Activated naive CD8-positive, alpha-beta T cell treated with anti-CD3 and anti-CD28 coated beads for 36 hours (primary cell): ENCODE measurements around the gene KDM4C. TPM values are rescaled to one million over a fixed set of nuclear protein-coding genes. Genes with fewer than 3 reads are reported as not detected.
"Not testable (repeated sequence)": the region's sequence is repeated elsewhere in the genome, so short reads cannot be mapped to it uniquely, and the experiment has no call there.

Source experiments
- DNase-seq: peaks from one replicate; pipeline ENCODE4 v3.0.0; 2021
- H3K27ac Mint-ChIP-seq: one replicate; pipeline ENCODE4 v1.8.0; 2022; ENCODE audit warnings: mild to moderate bottlenecking, moderate library complexity, mixed read lengths
- H3K27me3 Mint-ChIP-seq: one replicate; pipeline ENCODE4 v1.8.0; 2022; ENCODE audit warnings: mild to moderate bottlenecking, mixed read lengths
- H3K36me3 Mint-ChIP-seq: one replicate; pipeline ENCODE4 v1.8.0; 2021; ENCODE audit warnings: mild to moderate bottlenecking, mixed read lengths
- H3K4me1 Mint-ChIP-seq: one replicate; pipeline ENCODE4 v1.8.0; 2021; ENCODE audit warnings: mixed read lengths
- H3K4me3 Mint-ChIP-seq: one replicate; pipeline ENCODE4 v1.8.0; 2022; ENCODE audit warnings: mild to moderate bottlenecking, moderate library complexity, mixed read lengths
- H3K9me3 Mint-ChIP-seq: one replicate; pipeline ENCODE4 v1.8.0; 2022; ENCODE audit warnings: mixed read lengths
- total RNA-seq, 2 experiments: library from RNA; stranded (reverse); gene quantifications; one replicate each; pipeline ENCODE4 v1.2.3, GENCODE V29; 2021

KDM4C gene
- total RNA-seq, 2 experiments from 2014 or later: 22.7 to 22.9 TPM

DNA sequence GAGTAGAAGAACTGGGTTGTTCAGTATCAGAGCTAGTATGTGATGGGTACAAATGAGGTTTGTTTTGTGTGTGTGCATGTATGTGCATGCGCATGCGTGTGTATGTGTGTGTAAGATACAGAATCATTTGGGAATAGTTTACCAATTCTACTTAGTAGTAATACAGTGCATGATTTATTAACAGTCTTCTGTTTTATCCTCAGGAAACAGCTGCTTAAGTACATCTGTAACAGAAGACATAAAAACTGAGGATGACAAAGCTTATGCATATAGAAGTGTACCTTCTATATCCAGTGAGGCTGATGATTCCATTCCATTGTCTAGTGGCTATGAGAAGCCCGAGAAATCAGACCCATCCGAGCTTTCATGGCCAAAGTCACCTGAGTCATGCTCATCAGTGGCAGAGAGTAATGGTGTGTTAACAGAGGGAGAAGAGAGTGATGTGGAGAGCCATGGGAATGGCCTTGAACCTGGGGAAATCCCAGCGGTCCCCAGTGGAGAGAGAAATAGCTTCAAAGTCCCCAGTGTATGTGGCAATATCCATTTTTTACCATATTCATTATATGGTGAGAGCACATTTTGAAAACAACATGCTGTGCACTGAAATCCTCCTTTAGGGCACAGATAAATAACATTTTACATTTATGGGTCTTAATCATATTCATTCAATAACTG, 228.5 kb downstream of the KDM4C start:
- H3K9me3 Mint-ChIP-seq: no peaks in the 10 kb centered on the region
- no peak for DNase-seq
- H3K4me1 Mint-ChIP-seq: peaks cover 2% of the 10 kb centered on the region
- H3K4me3 Mint-ChIP-seq: no peak overlapping the region
- H3K27me3 Mint-ChIP-seq: no peaks in the 10 kb centered on the region
- H3K27ac Mint-ChIP-seq: no peak overlapping the region
- H3K36me3 Mint-ChIP-seq: peaks cover 21% of the 10 kb centered on the region

- Mint-ChIP-seq H3K4me3 (no peak overlapping the region), H3K36me3 (peaks cover 20% of the 10 kb centered on the region), H3K27ac (no peak overlapping the region), H3K27me3 (no peaks in the 10 kb centered on the region), H3K9me3 (no peaks in the 10 kb centered on the region), H3K4me1 (peaks cover 2% of the 10 kb centered on the region)
- no peak for DNase-seq
Measured at GRCh38 chr9:6987381-6987780, 229.6 kb downstream of the KDM4C start.

- Mint-ChIP-seq H3K27ac (no peak overlapping the region), H3K4me1 (peaks cover 2% of the 10 kb centered on the region), H3K27me3 (no peaks in the 10 kb centered on the region), H3K9me3 (no peaks in the 10 kb centered on the region), H3K36me3 (peaks cover 18% of the 10 kb centered on the region), H3K4me3 (no peak overlapping the region)
- DNase-seq: no peak
Measured at GRCh38 chr9:6991418-6991817, 233.6 kb downstream of the KDM4C start.

DNA sequence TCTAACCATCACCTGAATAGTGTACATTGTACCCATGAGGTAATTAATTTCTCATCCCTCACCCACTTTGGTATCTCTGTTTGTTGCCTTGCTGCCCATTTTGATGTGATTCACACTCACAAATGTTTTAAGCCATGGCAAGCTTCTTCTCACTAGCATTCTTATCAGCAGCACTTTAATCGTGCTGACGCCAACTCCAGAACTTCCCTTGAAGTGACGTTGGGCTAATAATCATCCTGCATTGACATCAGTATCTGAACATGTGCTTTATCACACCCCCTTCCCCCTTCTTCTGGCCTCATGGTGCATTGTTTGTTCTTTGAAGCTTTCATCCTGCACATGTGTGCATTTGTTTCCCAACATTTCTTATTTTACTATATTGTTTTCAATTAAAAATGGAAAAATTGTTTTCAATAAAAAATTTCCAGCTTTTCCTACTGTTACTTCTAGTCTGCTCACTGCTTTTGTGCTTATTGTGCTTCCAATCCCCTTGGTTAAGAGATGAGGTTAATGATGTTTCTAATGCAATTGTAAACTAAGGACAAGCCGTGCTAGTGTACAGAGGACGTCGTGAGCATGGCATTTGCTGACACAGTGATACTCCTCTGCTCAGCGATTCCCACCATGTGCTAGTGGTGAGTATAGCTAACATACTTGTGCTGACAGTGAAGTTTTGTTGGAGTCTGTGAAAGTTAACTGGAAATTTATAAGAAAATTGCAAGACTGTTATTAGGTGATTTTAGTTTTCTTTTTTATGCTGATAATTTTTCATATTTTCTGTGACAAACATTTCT, 238.5 kb downstream of the KDM4C start:
- Mint-ChIP-seq H3K4me3 (no peak overlapping the region), H3K27ac (no peak overlapping the region), H3K36me3 (peaks cover 23% of the 10 kb centered on the region), H3K4me1 (peaks cover 1% of the 10 kb centered on the region), H3K9me3 (no peaks in the 10 kb centered on the region), H3K27me3 (no peaks in the 10 kb centered on the region)
- DNase-seq: no peak

GRCh38 chr9:6997330-6997729, 239.6 kb downstream of the KDM4C start:
- Mint-ChIP-seq H3K4me1 (peaks cover 1% of the 10 kb centered on the region), H3K36me3 (peaks cover 30% of the 10 kb centered on the region), H3K9me3 (no peaks in the 10 kb centered on the region), H3K27me3 (no peaks in the 10 kb centered on the region), H3K4me3 (no peak overlapping the region), H3K27ac (no peak overlapping the region)
- no peak for DNase-seq

- peaks cover 1% of the 10 kb centered on the region for H3K4me1 Mint-ChIP-seq
- peaks cover 35% of the 10 kb centered on the region for H3K36me3 Mint-ChIP-seq
- no peaks in the 10 kb centered on the region for H3K9me3 Mint-ChIP-seq
- H3K27ac Mint-ChIP-seq: no peak overlapping the region
- no peak for DNase-seq
- H3K4me3 Mint-ChIP-seq: no peak overlapping the region
- no peaks in the 10 kb centered on the region for H3K27me3 Mint-ChIP-seq
Measured at GRCh38 chr9:6999794-7000193, 242.0 kb downstream of the KDM4C start.

- peaks cover 1% of the 10 kb centered on the region for H3K9me3 Mint-ChIP-seq
- peaks cover 33% of the 10 kb centered on the region for H3K36me3 Mint-ChIP-seq
- no peaks in the 10 kb centered on the region for H3K27me3 Mint-ChIP-seq
- no peak for DNase-seq
- no peak overlapping the region for H3K27ac Mint-ChIP-seq
- H3K4me1 Mint-ChIP-seq: peaks cover 1% of the 10 kb centered on the region
- H3K4me3 Mint-ChIP-seq: no peak overlapping the region
Measured at GRCh38 chr9:7001571-7001970, 243.8 kb downstream of the KDM4C start.

GRCh38 chr9:7003861-7004260, 246.1 kb downstream of the KDM4C start:
- Mint-ChIP-seq H3K9me3 (peaks cover 4% of the 10 kb centered on the region), H3K27ac (no peak overlapping the region), H3K27me3 (no peaks in the 10 kb centered on the region), H3K4me3 (no peak overlapping the region), H3K4me1 (peaks cover 1% of the 10 kb centered on the region), H3K36me3 (peaks cover 45% of the 10 kb centered on the region)
- no peak for DNase-seq

GRCh38 chr9:7006417-7006816, 248.6 kb downstream of the KDM4C start:
- H3K27ac Mint-ChIP-seq: no peak overlapping the region
- H3K27me3 Mint-ChIP-seq: no peaks in the 10 kb centered on the region

DNA sequence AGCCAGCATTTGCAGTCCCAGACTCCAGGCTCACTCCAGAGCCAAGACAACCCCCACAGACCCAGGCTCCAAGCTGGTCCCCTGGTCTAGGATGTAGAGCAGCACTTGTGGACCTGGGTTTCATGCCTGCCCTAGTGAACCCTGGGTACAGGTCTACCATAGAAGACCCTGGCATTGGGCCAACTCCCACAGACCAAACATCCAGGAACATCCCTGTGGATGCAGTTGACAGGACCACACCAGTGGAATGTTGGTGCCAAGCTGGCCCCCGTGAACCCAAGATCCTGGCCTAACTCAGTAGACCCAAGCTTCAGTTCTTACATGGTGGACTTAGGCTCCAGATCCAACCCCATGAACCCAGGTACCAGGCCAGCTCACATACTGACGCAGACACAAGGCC, 250.6 kb downstream of the KDM4C start:
- Mint-ChIP-seq H3K9me3 (peaks cover 4% of the 10 kb centered on the region), H3K4me1 (peaks cover 10% of the 10 kb centered on the region), H3K27ac (no peak overlapping the region), H3K4me3 (no peak overlapping the region), H3K27me3 (no peaks in the 10 kb centered on the region), H3K36me3 (peaks cover 35% of the 10 kb centered on the region)
- DNase-seq: no peak

More at GRCh38 chr9:7006417-7006816, 248.6 kb downstream of the KDM4C start:
- H3K9me3 Mint-ChIP-seq: peaks cover 4% of the 10 kb centered on the region
- no peak overlapping the region for H3K4me3 Mint-ChIP-seq
- H3K4me1 Mint-ChIP-seq: peaks cover 5% of the 10 kb centered on the region
- DNase-seq: no peak
- H3K36me3 Mint-ChIP-seq: peaks cover 45% of the 10 kb centered on the region

DNA sequence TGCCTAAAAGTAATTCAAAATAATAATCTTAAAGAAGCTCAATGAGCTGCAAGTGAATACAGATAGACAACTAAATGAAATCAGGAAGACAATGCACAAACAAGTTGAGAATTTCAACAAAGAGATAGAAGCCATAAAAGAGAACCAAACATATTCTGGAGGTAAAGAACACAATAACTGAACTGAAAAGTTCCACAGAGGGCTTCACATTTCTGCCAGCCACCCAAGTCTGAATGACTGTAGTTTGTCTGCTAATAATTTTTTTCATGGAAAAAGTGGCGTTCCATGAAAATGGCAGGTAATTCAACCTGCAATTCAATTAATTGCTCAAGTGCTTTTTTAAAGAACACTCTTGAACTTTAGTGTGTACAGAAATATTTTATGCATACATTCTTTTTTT, 251.3 kb downstream of the KDM4C start:
- peaks cover 38% of the 10 kb centered on the region for H3K36me3 Mint-ChIP-seq
- H3K27ac Mint-ChIP-seq: no peak overlapping the region
- H3K4me3 Mint-ChIP-seq: no peak overlapping the region
- H3K9me3 Mint-ChIP-seq: peaks cover 4% of the 10 kb centered on the region
- H3K27me3 Mint-ChIP-seq: no peaks in the 10 kb centered on the region
- peaks cover 10% of the 10 kb centered on the region for H3K4me1 Mint-ChIP-seq
- DNase-seq: no peak

GRCh38 chr9:7011395-7012067, 253.8 kb downstream of the KDM4C start:
- Mint-ChIP-seq H3K27me3 (no peaks in the 10 kb centered on the region), H3K4me1 (peaks cover 10% of the 10 kb centered on the region), H3K9me3 (peaks cover 2% of the 10 kb centered on the region), H3K27ac (no peak overlapping the region), H3K36me3 (peaks cover 37% of the 10 kb centered on the region), H3K4me3 (no peak overlapping the region)
- DNase-seq: no peak

- DNase-seq: no peak
Measured at GRCh38 chr9:7027996-7028395, 270.2 kb downstream of the KDM4C start.

GRCh38 chr9:7028591-7028990, 270.8 kb downstream of the KDM4C start:
- no peak overlapping the region for H3K4me3 Mint-ChIP-seq
- H3K36me3 Mint-ChIP-seq: peaks cover 39% of the 10 kb centered on the region
- H3K4me1 Mint-ChIP-seq: no peaks in the 10 kb centered on the region
- no peak for DNase-seq
- no peaks in the 10 kb centered on the region for H3K9me3 Mint-ChIP-seq
- H3K27me3 Mint-ChIP-seq: no peaks in the 10 kb centered on the region
- H3K27ac Mint-ChIP-seq: no peak overlapping the region

More at GRCh38 chr9:7027996-7028395, 270.2 kb downstream of the KDM4C start:
- Mint-ChIP-seq H3K27ac (no peak overlapping the region), H3K27me3 (no peaks in the 10 kb centered on the region), H3K36me3 (peaks cover 41% of the 10 kb centered on the region), H3K4me1 (no peaks in the 10 kb centered on the region), H3K9me3 (no peaks in the 10 kb centered on the region), H3K4me3 (no peak overlapping the region)

DNA sequence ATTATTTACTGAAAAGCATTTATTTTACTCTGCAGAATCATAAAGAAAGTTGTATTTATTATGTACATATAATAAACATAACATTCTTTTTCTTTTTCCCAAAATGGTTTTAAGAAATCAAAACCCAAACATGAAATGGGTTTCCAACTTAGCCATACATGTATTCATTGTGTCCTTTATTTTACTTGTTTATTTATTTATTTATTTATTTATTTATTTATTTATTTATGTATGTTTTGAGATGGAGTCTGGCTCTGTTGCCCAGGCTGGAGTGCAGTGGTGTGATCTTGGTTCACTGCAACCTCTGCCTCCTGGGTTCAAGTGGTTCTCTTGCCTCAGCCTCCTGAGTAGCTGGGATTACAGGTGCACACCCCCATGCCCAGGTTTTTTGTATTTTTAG, 273.2 kb downstream of the KDM4C start:
- not testable (repeated sequence) for H3K27ac Mint-ChIP-seq, H3K27me3 Mint-ChIP-seq, H3K4me3 Mint-ChIP-seq, H3K9me3 Mint-ChIP-seq, DNase-seq, H3K4me1 Mint-ChIP-seq
- peaks cover 40% of the 10 kb centered on the region for H3K36me3 Mint-ChIP-seq
